ENCODE measurements around the gene ADM. TPM values are rescaled to one million over a fixed set of nuclear protein-coding genes. Genes with fewer than 3 reads are reported as not detected.
A peak's percentile ranks its signal among the peaks of the same experiment; 100 is the strongest.

The ADM gene
- total and polyA plus RNA-seq, 4 donors = 9.7 to 33.1 (median 22.7) TPM

- peak; percentile 53 for TF ChIP-seq REST (IDR thresholded peaks at IDR 0.05)
- peak; percentile 64 for TF ChIP-seq TAF1 (conservative IDR thresholded peaks at IDR 0.05)
- TF ChIP-seq ATF3 (IDR thresholded peaks at IDR 0.05) = peak; percentile 84
- peak in 1 of 2 donors; percentile 38 for TF ChIP-seq EGR1 (IDR thresholded peaks at IDR 0.05; ENCODE audit: low read depth in 2 of 2)
- peak in 1 of 2 donors; percentile 54 for TF ChIP-seq GABPA (IDR thresholded peaks at IDR 0.05 in 1 of 2, conservative IDR thresholded peaks at IDR 0.05 in 1 of 2)
- TF ChIP-seq FOXA2 (IDR thresholded peaks at IDR 0.05) = peak; percentile 84
Observed at GRCh38 chr11:10351765-10352641, 47.1 kb downstream of the ADM start (continued).

- no peak for DNase-seq (ENCODE audit: low spot score)
- Histone ChIP-seq H3K9ac (ENCODE audit: low read depth in 1 of 2, low read length in 2 of 2) (no peak overlapping the region), H3K4me3 (ENCODE audit: low read depth in 1 of 3, low read length in 3 of 3) (no peak overlapping the region), H3K9me3 (ENCODE audit: control insufficient read depth in 4 of 4, low read length in 3 of 4) (no peaks in the 10 kb centered on the region), H3K27ac (ENCODE audit: low read depth in 1 of 2, low read length in 2 of 2) (no peak overlapping the region), H3K4me1 (ENCODE audit: control insufficient read depth in 4 of 4, insufficient read depth in 4 of 4, low read length in 3 of 4) (peaks cover 3 to 13% (median 8%) of the 10 kb centered on the region in 4 donors), H3K36me3 (ENCODE audit: control insufficient read depth in 4 of 4, insufficient read depth in 3 of 4, low read depth in 1 of 4, low read length in 3 of 4) (no peaks in the 10 kb centered on the region), H3K27me3 (ENCODE audit: control insufficient read depth in 4 of 4, insufficient read depth in 4 of 4, low read length in 3 of 4) (no peaks in the 10 kb centered on the region)
- 95% methylated on average over 5 of the region's 5 CpGs for WGBS
- TF ChIP-seq ZBTB33 (IDR thresholded peaks at IDR 0.05) (no peak), REST (IDR thresholded peaks at IDR 0.05) (no peak)
Observed at GRCh38 chr11:10352921-10353550, 48.2 kb downstream of the ADM start.

All from liver (tissue), 9 donors.